Activated CD8-positive, alpha-beta memory T cell treated with anti-CD3 and anti-CD28 coated beads for 24 hours (primary cell): Measurements from ENCODE around the gene FAHD2A.
"Not testable (repeated sequence)": the region's sequence is repeated elsewhere in the genome, so short reads cannot be mapped to it uniquely, and the experiment has no call there.

Source experiments
- DNase-seq: peaks from one replicate; pipeline ENCODE4 v3.0.0-alpha.2; 2020

Gene FAHD2A, protein sequence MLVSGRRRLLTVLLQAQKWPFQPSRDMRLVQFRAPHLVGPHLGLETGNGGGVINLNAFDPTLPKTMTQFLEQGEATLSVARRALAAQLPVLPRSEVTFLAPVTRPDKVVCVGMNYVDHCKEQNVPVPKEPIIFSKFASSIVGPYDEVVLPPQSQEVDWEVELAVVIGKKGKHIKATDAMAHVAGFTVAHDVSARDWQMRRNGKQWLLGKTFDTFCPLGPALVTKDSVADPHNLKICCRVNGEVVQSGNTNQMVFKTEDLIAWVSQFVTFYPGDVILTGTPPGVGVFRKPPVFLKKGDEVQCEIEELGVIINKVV

DNA sequence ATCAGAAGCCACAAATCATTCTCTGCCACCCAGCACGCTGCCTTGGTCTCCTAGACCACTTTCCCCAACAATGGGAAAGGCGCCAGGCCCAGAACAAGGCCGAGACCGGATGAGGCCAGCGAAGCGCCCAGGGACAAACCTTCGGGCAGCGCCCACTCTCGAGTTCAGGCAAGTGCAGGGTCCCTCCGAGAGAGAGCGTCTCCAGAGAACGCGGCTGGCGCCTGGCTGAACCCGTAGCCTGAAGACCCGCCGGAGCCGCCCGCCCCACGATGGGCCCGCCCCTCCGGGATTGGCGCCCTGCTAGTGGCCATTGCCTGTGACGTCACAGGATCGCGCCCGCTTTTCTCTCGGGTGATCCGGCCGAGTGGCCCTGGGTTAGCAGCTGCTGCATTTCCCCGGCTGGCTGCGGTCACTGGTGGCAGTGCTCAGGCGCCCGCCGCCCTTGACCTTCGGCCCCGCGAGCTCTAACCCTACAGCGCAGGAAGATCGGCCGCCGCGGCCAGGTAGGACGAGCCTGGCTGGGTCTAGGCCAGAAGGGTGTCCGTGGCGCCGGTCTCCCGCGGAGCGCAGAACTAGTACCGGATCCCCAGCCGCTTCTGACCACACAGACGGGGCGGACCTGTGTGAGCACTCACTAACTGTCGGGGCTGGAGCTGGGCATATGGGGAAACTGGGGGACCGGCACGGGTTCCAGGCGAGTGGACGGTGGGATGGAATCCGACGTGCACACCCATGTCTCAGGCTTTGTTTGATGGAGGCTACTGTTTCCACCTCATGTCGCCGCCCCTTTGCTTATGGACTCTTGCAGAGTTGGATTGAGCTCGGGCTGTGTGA is at the start of gene FAHD2A:
Gene FAHD2A, plus strand, starts transcription at position 339 of the 834 bp plus-strand sequence. CDS start 2,851 bp downstream, outside the sequence.
- peak; percentile 97 for DNase-seq

DNA sequence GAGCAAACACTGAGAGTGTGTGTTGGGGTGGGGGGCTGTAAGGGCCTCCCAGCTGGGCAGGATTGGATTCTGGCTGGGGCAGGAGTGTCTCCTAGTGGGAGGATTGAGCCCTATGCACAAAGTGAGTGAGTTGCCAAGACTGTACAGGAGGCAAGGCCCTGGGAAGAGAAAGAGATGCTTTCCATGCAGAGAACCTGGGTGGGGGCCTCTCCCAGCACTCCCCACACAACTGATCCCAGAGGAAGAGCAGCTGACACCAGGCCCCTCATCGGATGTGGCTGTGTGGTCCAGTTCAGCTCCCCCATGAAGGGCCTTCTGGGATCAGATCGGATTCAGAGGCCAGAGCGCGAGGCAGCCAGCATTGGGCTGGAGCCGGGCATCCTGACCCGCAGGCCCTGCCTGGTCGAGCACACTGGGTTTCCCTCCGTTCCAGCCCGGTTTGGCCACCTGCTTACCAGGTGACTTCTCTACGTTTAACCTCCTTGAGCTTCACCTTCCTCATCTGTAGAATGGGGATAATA is 49.4 kb upstream of the FAHD2A start:
- DNase-seq = peak; percentile 21

DNA sequence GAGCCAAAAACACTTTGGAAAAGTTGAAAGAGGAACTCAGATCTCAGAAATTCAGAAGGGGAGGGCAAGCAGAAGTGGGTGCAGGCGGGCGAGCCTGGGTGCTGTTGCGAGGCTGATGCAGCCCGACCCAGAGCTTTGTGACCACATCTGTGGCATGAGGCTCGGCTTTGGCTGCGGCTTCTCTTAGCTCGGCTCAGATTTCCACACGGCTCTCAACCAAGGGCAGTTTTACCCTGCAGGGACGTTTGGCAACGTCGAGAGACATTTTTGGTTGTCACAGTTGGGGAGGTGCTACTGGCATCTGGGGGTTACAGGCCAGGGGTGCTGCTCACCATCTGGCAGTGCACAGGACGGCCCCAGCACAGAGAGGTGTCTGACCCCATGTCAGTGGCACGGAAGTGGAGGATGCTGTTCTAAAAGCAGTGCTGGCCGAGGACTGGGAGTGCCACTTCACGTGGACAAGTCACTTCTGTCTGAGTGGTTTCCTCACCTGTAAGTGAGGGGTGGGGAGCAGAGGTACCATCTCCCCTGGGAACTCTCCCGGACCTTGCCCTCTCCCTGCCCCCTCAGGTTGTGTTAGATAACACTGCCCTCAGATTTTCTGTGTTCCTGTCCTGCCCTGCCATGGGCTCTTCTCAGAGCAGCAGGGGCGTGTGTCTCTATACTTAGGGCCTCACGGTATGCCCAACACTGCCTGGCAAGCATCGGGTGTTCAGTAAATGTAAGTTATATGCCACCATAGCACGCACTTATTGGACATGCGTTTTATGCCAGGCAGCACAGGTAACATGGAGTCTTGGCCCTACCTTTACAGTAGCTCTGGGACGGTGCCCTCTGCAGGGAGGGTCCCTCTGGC is 48.7 kb upstream of the FAHD2A start:
- peak; percentile 49 for DNase-seq

DNA sequence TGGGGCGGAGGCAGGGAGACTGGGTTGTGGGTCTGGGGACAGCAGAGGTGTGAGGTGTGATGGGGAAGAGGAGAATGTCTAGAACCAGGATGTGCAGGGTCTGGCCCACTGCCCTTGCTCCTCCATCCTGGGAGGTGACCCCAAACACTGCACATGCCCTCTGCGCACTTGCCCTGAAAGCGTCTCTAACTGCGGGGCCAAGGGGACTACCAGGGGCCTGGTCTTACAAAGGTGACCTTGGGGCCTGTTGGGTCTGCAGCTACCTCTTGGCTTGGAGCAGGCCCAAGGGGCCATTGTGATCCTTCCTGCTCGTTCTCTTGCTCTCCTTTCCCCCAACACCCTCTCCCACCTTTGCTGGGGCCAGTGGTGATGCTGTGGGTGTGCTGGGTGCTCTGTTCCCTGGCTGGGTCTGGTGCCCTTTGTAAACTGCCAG is 48.0 kb upstream of the FAHD2A start:
- DNase-seq = peak; percentile 41

DNA sequence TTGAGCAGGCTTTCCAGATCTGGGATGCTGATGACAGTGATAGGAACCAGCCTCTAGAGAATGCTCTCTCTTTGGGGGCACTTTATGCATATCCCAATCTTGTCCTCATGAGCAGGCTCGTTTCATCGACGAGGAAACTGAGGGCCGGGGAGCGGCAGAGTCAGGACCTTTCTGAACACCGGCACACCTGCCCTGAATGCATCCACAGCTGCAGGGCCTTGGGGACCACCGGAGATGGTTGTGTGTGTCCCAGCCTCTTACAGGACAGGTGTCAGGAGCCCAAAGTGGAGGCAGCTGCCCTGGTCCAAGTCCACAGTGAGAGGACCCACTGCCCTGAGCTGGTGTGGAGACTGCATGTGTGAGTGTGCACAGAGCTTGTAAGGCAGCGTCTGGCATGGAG is 47.6 kb upstream of the FAHD2A start:
- peak; percentile 21 for DNase-seq

DNA sequence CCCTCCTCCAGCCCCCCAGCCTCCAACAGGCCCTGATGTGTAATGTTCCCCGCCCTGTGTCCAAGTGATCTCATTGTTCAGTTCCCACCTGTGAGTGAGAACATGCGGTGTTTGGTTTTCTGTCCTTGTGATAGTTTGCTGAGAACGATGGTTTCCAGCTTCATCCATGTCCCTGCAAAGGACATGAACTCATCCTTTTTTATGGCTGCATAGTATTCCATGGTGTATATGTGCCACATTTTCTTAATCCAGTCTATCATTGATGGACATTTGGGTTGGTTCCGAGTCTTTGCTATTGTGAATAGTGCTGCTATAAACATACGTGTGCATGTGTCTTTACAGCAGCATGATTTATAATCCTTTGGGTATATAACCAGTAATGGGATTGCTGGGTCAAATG is 47.0 kb upstream of the FAHD2A start:
- DNase-seq = not testable (repeated sequence)

DNA sequence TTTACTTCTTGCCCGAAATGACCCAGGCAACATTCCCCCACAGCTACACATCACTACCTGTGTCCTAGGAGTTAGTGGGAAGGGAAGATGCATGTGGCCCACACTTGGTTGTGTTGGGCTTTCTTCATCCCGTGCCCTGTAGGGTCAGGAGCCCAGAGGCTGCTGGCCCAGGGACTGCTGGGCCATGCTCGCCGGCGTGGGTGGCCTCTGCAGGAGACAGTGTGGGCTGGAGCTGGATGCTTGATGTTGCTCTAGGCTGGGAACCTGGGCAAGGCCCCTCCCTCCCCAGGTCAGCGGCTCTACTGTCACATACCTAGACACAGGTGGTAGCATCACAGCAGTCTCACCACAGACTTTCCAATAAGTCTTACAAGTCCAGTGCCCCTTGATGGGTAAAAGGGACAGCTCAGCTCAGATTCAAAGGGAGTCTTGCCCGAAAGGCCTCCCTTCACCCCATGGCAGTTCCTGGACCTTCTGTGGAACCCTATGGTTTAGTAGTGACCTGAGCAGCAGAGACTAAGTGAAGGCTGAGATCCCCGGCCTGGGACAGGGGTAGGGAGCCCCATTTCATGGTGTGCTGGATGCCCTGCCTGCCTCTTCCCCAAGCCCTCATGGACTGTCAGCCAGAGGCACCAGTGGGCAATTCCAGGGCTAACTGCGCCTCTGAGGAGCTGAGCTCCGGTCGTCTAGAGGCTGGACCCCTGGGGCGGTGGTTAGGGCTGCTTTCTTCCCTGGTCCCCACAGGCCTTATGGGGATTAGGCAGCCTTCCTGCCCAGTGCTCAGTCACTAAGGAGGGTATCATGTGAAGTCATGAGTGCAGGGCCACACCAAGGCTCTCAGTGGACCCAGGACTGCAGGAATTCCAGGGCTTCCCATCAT is 45.4 kb upstream of the FAHD2A start:
- peak; percentile 43 for DNase-seq

DNA sequence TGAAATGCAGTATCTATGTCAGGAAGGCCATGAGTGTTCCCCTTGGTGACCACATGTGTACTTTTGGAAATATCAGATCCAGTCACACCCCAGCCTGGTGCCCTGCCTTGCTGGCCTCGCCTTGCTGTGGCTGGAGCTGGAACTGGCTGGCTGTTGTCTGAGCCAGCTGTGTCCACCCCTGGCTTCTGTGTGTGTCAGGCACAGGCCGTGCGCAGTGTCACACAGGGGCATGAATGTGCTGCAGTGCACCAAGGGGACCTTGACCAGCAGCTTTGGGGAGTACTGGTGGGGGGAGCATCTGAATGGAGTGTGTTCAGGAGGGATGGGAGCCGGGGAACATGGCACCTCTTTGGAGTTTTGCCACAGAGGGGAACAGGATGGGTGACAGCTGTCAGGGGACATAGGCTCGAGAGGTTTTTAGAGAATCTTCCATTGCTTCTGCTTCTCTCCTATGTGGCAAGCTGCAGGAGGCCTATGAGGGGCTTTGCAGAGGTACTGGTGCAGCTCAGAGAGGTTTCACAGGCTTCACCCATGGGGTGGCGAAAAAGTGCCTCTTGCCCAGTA is 44.7 kb upstream of the FAHD2A start:
- DNase-seq = peak; percentile 26

DNA sequence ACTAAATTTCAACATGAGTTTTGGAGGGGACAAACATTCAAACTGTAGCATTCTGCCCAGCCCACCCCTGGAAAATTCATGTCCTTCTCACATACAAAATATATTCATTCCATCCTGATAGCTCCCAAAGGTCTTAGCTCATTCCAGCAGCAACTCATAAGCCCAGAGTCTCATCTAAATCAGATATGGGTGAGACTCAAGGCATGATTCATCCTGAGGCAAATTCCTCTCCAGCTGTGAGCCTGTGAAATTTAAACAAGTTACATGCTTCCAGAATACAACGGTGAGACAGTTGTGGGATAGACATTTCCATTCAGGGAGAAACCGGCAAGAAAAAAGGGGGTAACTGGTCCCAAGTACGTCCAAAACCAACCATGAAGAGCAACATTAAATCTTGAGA is 43.5 kb upstream of the FAHD2A start:
- DNase-seq = no peak

DNA sequence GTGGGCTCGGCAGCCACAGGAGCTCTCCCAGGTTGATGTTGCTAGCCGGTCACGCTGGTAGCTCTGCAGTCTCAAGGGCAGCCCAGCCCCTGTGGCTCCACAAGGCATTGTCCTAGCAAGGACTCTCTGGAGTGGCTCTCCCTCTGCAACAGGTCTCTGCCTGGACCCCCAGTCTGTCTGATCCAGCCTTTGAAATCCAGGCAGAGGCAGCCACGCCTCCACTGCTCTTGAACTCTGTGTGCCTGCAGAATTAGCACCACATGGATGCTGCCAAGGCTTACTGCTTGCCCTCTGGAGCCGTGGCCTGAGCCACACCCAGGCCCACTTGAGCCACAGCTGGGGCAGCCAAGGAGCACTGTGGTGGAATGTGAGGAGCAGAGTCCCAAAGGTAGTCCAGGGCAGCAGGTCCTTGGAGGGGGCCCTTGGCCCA is 43.0 kb upstream of the FAHD2A start:
- DNase-seq = peak; percentile 42

DNA sequence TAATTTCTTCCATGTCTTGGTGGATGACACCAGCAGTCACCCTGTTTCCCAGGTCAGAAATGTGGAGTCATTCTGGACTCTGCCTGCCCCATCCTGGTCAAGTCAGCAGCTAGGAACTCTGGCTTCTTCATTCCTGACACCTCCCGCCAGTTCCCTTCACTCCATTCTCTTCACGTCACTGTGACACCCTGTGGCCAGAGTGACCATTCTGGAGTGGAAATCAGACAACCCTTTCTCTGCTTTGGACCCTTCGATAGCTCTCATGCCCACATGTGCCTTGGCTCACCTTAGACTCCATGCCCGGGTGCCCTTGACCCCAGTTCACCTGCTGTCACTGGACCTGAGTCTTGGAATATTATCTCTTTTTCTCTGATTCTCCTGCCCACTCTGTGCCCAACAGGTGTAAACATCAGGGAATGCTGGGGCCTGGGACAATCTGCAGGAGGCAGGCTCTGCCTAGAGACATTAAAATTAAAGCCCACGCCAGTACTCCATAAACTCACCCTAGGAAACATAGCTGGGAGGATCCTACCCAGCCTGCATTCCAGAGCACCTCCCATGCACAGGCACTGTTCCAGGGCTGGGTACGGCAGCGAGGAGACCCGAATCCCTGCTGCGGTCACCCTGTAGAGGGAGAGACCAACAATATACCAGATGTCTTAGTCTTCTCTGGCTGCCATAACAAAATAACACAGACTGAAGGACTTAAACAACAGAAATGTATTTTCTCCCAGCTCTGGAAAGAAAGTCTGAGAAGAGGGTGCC is 41.1 kb upstream of the FAHD2A start:
- DNase-seq = no peak

DNA sequence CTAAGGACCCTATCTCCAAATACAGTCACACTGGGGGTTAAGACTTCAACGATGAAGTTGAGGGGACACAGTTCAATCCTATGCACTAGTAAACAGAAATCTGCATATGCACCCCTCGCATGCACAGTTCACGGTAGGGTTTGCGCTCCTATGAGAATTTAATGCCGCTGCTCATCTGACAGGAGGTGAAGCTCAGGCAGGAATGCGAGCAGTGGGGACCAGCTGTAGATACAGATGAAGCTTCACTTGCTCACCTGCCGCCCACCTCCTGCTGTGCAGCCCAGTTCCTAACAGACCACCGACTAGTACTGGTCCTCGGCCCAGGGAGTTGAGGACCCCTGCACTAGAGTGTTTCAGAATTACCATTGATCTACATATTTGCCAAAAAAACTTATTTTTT is 40.0 kb upstream of the FAHD2A start:
- no peak for DNase-seq

DNA sequence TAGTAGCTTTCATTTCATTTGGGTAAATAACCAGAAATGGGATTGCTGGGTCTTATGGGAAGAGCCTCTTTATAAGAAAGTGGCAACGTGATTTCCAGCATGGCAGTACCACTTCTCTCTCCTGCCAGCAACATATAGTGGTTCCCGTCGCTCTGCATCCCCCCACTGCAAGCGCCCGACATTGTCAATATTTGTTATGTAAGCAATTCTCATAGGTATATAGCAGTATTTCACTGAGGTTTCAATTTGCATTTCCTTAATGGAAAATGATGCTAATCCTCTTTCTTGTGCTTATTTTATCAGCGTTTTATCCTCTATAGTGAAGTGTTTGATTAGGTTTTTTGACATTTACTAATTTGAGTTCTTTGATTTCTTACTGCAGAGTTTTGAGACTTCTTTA is 36.0 kb upstream of the FAHD2A start:
- no peak for DNase-seq

DNA sequence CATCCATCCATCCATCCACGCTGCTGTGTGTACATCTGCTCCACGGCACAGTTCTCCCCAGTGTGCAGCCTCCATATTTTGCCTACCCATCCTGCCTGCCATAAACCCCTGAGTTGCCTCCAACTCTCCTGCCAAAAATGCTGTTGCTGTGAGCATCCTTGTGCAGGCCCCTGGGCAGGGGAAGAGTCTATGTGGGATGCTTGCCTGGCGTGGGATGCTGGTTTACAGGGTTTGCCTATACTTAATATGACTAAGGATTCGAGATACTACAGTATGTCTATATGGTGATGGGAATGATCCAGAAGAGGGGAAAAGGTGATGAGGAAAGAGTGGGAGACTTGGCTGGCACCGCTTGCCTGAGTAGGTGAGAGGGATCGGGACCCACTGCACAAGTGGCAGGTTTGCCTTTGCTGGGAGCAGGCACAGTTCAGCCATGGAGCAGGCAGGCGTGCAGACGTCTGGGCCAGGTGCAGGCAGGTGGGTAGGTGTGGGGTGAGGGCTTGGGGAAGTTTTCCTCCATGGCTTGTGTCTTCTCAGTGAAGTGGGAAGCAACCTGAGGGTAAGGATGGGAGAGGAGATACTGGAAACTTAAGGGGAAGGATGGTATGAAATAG is 30.2 kb upstream of the FAHD2A start:
- DNase-seq = no peak

DNA sequence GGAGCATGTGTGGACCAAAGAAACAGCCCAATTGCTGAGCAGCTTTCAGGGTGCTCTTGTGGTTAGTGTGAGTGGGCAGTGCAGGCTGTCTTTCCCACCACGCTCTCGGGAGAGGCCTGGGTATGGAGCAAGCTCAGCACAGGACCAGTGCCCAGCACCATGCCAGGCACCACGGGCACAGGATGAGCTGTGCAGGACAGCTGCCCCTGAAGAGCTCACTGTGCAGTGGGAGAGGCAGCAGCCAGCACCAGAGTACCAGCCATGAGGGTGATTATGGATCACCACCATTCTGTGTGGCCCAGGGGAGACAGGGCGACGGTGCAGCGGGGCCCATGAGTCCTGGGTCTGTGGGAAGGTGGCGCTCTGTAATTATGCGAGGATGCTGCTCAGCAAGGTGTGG is 29.7 kb upstream of the FAHD2A start:
- no peak for DNase-seq

DNA sequence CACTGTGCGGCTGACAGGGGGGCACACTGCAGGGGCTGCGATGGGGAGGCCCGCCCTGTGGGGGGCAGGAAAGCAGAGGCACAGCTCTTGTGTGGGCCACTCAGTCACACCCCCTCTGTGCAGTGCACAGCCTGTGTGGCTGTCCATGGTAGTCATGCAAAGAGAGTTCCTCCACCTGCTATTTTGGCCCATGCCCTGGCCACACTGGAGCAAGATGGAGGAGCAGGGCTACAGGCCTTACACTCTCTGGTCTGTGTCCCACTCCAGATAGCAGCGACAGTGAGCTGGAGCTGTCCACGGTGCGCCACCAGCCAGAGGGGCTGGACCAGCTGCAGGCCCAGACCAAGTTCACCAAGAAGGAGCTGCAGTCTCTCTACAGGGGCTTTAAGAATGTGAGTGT is 28.5 kb upstream of the FAHD2A start:
- DNase-seq = no peak

DNA sequence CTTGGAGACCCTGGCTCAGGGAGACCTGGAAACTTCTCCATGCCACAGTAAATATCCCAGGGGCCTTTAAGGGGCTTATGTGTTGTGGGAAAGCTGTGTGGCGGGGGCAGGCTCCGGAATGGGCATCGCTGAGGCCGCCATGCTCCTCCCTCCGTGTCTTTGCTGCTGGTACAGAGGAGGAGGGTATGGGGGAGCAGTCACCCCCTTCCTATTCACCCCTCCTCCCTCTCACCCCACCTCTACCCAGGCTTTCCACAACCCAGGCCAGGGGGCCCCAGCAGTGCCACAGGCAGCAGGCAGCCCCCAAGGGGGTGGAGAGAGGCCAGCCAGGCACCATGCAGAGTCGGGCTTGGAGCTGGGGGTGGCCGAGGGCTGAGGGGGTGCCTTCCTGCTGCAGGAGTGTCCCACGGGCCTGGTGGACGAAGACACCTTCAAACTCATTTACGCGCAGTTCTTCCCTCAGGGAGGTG is 28.0 kb upstream of the FAHD2A start:
- DNase-seq = no peak

DNA sequence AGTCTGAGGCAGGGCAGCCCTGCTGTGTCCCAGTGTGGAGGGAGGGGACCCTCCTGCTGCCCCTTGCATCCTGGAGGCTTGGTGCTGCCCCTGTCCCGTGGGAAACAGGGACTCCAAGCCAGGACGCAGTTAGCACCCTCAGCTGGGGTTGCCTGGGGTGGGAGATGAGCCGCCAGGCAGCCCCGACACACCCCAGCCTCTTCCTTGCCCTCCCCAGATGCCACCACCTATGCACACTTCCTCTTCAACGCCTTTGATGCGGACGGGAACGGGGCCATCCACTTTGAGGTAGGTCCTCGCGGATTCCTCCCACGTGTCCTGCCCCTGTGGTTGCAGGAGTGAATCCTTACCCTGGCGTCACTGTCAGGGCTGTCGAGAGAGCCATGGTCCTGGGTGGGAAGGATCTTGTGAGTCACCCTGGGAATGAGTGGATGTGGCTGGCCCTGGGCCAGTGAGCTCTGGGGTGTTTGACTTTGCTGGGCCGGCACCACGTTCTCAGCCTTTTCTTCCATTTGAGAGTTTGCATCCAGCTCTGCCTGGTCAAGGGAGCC is 27.5 kb upstream of the FAHD2A start:
- DNase-seq = no peak

DNA sequence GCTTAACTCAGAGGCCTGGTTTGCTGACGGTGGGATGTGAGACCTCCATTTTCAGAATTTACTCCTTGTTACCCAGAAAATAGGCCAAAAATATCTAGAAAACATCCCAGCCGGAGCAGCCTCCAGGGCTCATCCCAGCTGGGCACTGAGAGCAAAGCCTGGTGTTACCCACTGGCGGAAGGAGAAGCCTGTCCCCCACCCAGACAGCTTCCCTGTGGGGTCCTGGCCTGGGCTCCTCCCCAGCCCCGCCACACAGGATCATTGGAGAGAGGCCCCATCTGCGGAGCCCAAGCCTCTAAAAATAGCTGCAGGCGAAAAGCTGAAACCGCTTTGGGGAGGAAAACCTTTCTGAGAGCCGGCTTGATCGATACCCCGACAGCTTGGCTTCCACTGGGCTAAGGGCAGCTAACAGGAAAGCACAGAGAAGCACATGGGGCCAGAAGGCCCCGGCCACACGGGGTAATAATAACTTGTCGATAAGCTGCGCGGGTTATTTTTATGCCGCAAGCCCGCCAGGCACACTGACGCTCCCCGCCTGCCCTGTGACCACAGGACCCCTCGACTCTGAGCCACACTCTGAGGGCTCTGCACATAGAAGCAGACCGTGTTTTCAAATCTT is 26.9 kb upstream of the FAHD2A start:
- DNase-seq = no peak
